IPS-18a (cell line): ENCODE results near the gene DLL4.

Experiments
- H3K27ac ChIP-seq: one replicate; pipeline ENCODE4 v1.5.1; 2013; ENCODE audit warnings: low read length
- H3K27me3 ChIP-seq: one replicate; pipeline ENCODE4 v1.6.1; 2013; ENCODE audit warnings: mild to moderate bottlenecking, low read length; ENCODE audit not compliant: control insufficient read depth, insufficient read depth
- H3K36me3 ChIP-seq: one replicate; pipeline ENCODE4 v1.6.1; 2013; ENCODE audit warnings: low read depth, low read length; ENCODE audit not compliant: control insufficient read depth
- H3K4me1 ChIP-seq: one replicate; pipeline ENCODE4 v1.6.1; 2013; ENCODE audit warnings: low read depth, low read length; ENCODE audit not compliant: control insufficient read depth
- H3K4me3 ChIP-seq: one replicate; pipeline ENCODE4 v1.5.1; 2013; ENCODE audit warnings: low read length
- H3K9ac ChIP-seq: one replicate; pipeline ENCODE4 v1.6.1; 2013; ENCODE audit warnings: mild to moderate bottlenecking, low read length, moderate library complexity
- H3K9me3 ChIP-seq: one replicate; pipeline ENCODE4 v1.6.1; 2013; ENCODE audit warnings: low read depth, low read length; ENCODE audit not compliant: control insufficient read depth

The DLL4 gene

DNA sequence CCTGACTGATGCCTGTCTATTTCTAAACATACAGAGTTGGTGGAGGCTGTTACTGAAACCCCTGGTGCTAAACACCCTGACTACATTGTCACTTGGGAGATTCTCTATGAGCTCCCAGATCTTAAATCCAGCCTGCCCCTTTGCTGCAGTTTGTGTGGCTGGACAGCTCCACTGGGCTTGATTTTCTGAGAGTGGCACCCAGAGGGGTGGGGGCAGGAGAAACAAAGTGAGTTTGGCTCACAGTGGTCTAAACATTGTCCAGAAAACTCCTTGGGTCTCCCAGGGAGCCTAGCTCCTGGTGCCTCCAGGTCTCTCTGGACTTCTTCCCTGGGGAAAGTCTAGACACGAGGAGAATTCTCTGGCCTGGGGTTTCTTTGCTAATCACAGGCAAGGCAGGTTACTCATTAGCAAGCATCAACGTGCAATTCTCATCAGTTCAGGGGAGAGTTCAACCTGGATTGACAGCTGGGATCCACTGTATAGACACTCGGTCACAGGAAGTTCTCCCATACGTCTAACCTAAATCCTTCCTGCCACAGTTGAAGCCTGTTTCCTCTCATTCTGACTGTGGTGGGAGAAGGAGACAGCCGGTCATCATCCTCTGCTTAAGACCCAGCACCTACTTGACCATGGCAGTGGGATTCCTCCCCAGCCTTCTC is 7.1 kb upstream of the DLL4 start:
- no peaks in the 10 kb centered on the region for H3K9me3 ChIP-seq
- peaks cover 58% of the 10 kb centered on the region for H3K27me3 ChIP-seq
- no peak overlapping the region for H3K4me3 ChIP-seq
- peaks cover 13% of the 10 kb centered on the region for H3K4me1 ChIP-seq
- no peak overlapping the region for H3K9ac ChIP-seq
- no peak overlapping the region for H3K27ac ChIP-seq
- no peaks in the 10 kb centered on the region for H3K36me3 ChIP-seq

DNA sequence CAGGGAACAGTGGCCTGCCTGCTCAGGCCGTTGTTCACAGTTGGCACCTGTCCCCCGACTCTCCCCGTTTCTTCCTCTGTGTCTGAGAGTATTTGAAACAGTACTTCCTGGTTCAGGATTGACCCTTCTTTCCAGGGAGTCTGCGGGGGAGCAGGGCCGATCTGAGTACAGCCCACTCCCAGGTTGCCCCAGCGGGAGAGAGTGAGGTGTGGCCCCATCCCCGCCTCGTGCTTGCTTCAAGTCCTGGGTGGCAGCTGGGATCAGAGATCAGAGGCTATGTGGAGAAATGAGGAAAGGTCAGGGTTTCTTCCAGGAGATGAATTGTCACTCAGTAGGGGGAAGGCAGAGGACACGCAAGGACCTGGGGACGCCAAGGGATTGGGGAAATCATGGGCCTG is 6.5 kb upstream of the DLL4 start:
- H3K36me3 ChIP-seq: no peaks in the 10 kb centered on the region
- H3K27ac ChIP-seq: no peak overlapping the region
- no peak overlapping the region for H3K9ac ChIP-seq
- peaks cover 63% of the 10 kb centered on the region for H3K27me3 ChIP-seq
- H3K9me3 ChIP-seq: no peaks in the 10 kb centered on the region
- no peak overlapping the region for H3K4me3 ChIP-seq
- peaks cover 16% of the 10 kb centered on the region for H3K4me1 ChIP-seq

DNA sequence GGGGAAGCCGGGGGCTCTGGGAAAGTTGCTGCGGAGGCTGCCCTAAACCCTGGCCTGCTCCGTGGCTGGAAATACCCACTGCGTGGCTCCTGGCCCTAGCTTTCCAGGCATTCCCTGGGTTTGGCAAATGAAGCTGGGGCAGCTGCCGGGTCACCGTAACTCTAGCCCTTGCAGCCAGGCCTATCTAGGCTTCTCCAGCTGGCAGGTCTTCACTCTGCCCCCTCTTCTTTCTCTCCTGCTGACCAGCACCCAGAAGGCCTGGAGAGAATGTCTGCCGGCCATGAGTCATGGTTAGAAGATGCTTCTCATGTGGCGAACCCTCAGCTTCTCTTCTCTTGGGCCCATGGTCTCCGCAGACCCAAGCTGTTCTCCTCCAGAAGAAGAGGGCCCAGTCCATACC is 5.6 kb upstream of the DLL4 start:
- no peak overlapping the region for H3K4me3 ChIP-seq
- no peaks in the 10 kb centered on the region for H3K9me3 ChIP-seq
- H3K36me3 ChIP-seq: no peaks in the 10 kb centered on the region
- H3K27ac ChIP-seq: no peak overlapping the region
- H3K27me3 ChIP-seq: peaks cover 73% of the 10 kb centered on the region
- peaks cover 16% of the 10 kb centered on the region for H3K4me1 ChIP-seq
- no peak overlapping the region for H3K9ac ChIP-seq

DNA sequence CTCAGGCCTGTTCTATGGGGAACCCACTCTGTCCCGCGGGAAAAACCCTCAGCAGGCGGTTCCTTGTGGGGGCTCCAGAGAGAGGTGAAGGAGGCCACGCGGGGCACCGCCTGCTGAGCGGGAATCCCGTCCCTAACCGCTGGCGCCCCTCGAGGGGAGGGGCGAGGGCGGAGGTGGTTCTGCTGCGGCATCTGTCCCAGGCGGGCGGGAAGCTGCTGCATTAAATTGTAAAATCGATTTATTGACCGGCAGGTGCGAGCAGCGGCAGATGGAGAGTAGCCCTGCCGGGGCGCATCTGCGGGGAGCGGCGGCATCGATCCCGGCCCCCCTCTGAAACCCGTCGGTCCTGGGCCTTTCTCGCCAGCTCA is 3.7 kb upstream of the DLL4 start:
- H3K4me3 ChIP-seq: peak overlapping the region; percentile 59
- H3K36me3 ChIP-seq: no peaks in the 10 kb centered on the region
- no peaks in the 10 kb centered on the region for H3K9me3 ChIP-seq
- H3K27me3 ChIP-seq: peaks cover 89% of the 10 kb centered on the region
- peaks cover 16% of the 10 kb centered on the region for H3K4me1 ChIP-seq
- H3K9ac ChIP-seq: no peak overlapping the region
- H3K27ac ChIP-seq: no peak overlapping the region

DNA sequence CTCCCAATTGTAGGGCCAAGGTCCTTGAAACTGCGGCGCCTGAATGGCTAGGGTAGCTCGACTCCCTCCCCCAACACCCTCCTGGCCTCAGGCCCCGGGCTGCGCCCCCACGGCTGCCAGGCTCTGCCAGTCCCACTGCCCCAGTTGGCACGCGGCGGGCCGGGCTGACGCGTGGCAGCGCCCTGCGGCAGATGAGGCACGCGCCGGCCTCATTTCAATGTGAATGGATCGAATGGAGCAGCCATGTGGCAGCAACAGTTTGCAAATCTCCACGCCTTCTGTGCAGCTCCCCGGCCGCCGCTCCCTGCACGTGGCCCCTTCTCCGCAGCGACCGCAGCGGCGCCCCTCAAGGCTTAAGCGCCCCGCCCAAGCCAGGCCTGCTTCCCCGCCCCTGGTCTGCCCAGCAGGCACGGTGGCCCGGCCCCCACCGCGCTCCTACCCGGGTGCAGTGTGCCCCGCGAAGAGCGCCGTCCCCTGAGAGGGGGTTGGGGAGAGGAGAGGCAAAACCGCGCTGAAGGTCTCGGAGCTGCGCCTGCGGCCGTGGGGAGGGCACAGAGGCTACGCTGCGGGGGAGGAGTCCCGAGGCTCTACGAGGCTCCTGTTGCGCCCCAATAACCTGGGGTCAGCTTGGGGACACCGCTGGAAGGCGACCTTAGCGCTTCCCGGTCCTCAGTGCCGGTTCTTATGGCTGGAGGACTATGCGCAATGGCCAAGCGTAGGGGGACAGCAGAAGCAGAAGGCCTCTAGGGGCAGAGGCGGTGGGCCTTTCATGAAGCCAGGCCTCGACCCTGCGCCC is 3.1 kb upstream of the DLL4 start:
- Histone ChIP-seq H3K36me3 (no peaks in the 10 kb centered on the region), H3K27ac (no peak overlapping the region), H3K9me3 (no peaks in the 10 kb centered on the region), H3K4me1 (peaks cover 19% of the 10 kb centered on the region), H3K9ac (no peak overlapping the region), H3K27me3 (peaks cover 94% of the 10 kb centered on the region), H3K4me3 (peak overlapping the region; percentile 59)

DNA sequence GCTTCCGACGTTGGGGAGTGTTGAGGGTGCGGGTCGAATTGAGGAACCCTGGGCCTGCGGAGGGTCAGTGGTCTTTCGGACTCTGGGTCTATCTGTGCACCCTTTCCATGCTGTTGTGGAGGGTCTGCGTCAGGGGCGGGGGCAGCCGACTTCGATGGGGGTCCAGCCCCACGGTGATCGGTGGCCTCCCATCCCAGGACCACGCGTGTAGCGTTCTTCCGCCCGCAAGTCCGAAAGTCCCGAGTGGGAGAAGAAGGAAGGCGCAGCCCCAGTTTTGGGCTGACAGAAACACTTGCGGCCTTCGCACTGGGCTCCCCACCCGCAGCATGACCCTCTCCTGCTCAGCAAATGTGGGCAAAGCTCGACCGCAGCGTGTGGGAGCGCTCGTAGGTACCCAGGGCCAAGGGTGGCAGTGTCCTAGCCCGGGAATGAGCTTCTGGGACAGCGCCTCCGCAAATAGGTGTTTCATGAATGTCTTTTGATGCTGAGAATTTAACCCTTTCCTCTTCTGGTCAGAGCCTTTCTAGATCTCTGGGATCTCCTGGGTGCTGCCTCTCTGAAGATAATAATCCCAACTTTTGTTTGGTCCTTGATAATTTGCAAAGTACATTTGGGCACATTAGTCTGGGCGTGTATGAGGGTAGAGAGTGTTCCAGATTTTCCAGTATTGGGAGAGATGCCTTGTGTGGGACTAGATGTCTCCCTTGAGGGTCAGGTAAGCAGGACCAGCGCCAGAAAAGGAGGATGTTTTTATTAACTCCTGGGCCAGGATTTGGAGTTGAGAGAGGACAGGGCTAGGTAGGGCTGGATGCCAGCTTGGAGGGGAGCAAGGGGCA is 2.3 kb upstream of the DLL4 start:
- H3K9ac ChIP-seq: no peak overlapping the region
- H3K4me3 ChIP-seq: peak overlapping the region; percentile 59
- H3K4me1 ChIP-seq: peaks cover 19% of the 10 kb centered on the region
- peaks cover 100% of the 10 kb centered on the region for H3K27me3 ChIP-seq
- H3K27ac ChIP-seq: no peak overlapping the region
- no peaks in the 10 kb centered on the region for H3K9me3 ChIP-seq
- no peaks in the 10 kb centered on the region for H3K36me3 ChIP-seq

DNA sequence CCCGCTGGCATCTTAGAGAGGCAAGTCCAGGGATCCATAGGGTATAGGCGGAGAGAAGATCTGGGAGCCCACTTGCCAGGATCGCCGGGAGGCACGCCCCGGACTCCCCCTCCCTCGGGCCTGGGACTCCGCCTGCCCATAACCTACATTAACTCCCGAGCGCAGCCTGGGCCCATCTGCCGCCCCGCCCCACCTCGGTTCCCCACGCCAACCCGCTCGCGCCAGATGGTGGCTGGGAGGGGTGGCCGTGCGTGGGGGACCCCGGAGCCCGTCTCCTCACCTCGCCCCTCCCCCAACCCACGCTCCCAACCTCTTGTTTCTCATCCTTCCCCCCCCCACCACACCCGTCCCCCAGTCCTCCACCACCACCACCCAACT is 1.7 kb upstream of the DLL4 start:
- H3K4me1 ChIP-seq: peaks cover 19% of the 10 kb centered on the region
- H3K36me3 ChIP-seq: no peaks in the 10 kb centered on the region
- H3K27me3 ChIP-seq: peaks cover 100% of the 10 kb centered on the region
- no peak overlapping the region for H3K9ac ChIP-seq
- no peak overlapping the region for H3K27ac ChIP-seq
- no peaks in the 10 kb centered on the region for H3K9me3 ChIP-seq
- peak overlapping the region; percentile 59 for H3K4me3 ChIP-seq

DNA sequence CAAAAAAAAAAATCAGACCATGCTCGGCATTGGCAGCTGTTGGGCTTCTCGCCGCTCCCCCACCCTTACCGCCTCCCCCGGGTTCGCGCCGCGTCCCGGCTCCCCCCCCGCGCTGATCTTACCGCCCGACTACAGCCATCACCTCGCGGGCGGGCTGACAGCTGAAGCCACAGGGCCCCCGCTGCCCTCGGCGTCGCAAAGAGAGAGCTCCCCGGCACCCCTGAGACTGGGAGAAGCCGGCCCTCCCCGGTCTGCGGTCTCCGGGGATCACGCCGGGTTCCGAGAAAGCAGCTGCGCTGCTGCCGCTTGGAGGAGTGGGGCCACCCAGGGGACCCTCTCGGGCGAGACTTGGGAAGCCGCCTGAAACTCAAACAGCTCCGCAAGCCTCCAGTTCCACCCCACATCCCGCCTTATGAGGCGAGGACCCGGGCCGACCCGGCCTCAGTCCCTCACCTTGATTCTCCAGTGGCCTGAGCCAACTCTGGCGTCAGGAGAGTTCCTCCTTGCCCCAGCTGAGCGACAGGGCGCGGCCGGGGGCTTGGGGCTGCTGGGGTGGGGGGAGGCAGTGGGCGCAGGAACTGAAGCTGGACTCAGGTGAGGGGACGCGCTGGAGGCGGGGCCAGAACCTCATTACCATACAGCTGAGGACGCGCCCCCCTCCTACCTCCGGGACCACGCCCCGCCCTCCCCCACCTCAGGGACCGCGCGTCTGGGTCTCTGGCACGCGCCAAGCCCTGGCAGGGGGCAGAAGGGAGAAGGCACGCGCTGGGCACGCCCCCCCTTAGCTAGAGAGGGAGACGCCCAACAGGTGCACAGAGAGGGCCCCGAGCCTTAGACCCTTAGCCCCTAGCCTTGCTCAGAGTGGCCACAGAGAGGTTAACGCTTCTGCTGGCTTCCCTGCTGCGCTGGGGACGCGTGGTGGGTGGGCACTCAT is 1.0 kb upstream of the DLL4 start:
- Histone ChIP-seq H3K27ac (no peak overlapping the region), H3K4me3 (peak overlapping the region; percentile 59), H3K27me3 (peaks cover 100% of the 10 kb centered on the region), H3K9ac (no peak overlapping the region), H3K9me3 (no peaks in the 10 kb centered on the region), H3K36me3 (no peaks in the 10 kb centered on the region), H3K4me1 (peaks cover 19% of the 10 kb centered on the region)

DNA sequence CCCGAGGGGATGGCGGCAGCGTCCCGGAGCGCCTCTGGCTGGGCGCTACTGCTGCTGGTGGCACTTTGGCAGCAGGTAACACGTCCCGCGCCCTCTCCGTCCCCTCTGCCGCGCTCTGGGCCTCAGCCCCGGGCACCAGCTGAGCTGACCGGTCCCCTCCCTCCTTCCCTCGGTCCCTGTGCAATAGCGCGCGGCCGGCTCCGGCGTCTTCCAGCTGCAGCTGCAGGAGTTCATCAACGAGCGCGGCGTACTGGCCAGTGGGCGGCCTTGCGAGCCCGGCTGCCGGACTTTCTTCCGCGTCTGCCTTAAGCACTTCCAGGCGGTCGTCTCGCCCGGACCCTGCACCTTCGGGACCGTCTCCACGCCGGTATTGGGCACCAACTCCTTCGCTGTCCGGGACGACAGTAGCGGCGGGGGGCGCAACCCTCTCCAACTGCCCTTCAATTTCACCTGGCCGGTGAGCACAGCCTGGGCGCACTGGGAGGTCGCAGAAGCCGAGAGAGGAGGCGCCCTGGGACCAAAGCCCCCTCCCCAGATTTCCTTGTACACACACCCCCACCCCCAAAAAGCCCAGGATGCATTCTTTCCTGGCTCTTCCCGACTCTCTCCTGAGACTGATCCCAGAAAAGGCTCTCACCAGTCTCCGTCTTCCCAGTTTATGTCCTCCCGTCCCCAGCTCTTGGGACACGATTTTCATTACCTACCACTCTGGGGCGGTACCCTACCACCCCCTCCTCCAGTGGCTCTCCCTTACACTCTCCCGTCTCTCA is 705 bp downstream of the DLL4 start:
- Histone ChIP-seq H3K4me1 (peaks cover 19% of the 10 kb centered on the region), H3K9me3 (no peaks in the 10 kb centered on the region), H3K4me3 (peak overlapping the region; percentile 59), H3K9ac (no peak overlapping the region), H3K36me3 (no peaks in the 10 kb centered on the region), H3K27me3 (peaks cover 90% of the 10 kb centered on the region), H3K27ac (no peak overlapping the region)

DNA sequence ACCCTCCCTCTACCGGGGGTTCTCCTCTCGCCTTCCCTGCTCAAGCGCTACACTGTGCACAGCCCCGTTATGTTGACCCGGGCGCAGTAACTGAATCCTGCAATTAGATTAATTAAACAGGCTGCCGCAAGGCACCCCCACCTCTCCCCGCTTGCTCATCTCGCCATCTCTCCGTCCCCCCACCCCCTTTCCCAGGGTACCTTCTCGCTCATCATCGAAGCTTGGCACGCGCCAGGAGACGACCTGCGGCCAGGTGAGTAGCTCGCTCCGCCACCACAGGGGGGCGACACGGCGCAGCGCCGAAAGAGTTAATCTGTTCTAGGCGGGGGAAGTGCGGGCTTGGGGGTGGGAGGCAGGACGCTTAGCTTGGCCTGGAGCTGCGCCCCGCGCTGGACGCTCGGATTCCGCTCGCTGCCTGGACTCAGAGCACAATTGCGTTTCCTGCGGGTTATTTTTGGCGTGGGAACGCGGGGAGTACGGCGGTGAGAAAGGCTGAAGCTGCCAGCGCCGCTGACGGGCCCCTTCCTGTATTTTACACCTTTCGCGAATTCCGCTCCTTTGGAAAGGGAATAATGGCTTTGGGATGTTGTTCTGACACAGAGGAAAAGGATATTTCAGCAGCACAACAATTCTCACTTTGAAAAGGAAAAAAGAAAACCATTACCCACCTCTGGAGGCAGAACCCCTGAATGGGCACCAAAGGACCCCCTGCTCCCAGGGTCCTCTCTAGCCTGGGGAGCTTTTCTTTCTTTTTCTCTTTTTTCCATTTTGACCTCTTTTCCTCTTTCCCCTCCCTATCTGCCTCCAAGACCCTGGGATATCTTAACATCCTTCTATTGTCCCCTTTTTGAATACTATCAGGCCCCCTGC is 1.5 kb downstream of the DLL4 start:
- H3K4me3 ChIP-seq: peak overlapping the region; percentile 59
- H3K27me3 ChIP-seq: peaks cover 82% of the 10 kb centered on the region

More for the DNA sequence above, 1.5 kb downstream of the DLL4 start:
- Histone ChIP-seq H3K9me3 (no peaks in the 10 kb centered on the region), H3K4me1 (peaks cover 18% of the 10 kb centered on the region), H3K36me3 (no peaks in the 10 kb centered on the region), H3K27ac (no peak overlapping the region), H3K9ac (no peak overlapping the region)
